Measurements from ENCODE around the gene DSCAML1. TPM values are rescaled to one million over a fixed set of nuclear protein-coding genes. Genes with fewer than 3 reads are reported as not detected.

DSCAML1 gene
- total RNA-seq, 1 donor from 2014 or later = 8.0 TPM

GRCh38 chr11:117444711-117445658, 352.0 kb downstream of the DSCAML1 start:
- DNase-seq (ENCODE audit: low spot score) = no peak

- DNase-seq (ENCODE audit: low spot score) = no peak
Measured at GRCh38 chr11:117444256-117444655, 352.8 kb downstream of the DSCAML1 start.

GRCh38 chr11:117443266-117444186, 353.5 kb downstream of the DSCAML1 start:
- peak; percentile 40 for DNase-seq (ENCODE audit: low spot score)

- DNase-seq (ENCODE audit: low spot score) = no peak
Measured at GRCh38 chr11:117442869-117443239, 354.2 kb downstream of the DSCAML1 start.

GRCh38 chr11:117442049-117442868, 354.8 kb downstream of the DSCAML1 start:
- DNase-seq (ENCODE audit: low spot score) = no peak

- no peak for DNase-seq (ENCODE audit: low spot score)
Measured at GRCh38 chr11:117441146-117441975, 355.7 kb downstream of the DSCAML1 start.

GRCh38 chr11:117440258-117440657, 356.8 kb downstream of the DSCAML1 start:
- DNase-seq (ENCODE audit: low spot score) = no peak

- no peak for DNase-seq (ENCODE audit: low spot score)
Measured at GRCh38 chr11:117439256-117439655, 357.8 kb downstream of the DSCAML1 start.

GRCh38 chr11:117438371-117439000, 358.5 kb downstream of the DSCAML1 start:
- DNase-seq (ENCODE audit: low spot score) = no peak

- no peak for DNase-seq (ENCODE audit: low spot score)
Measured at GRCh38 chr11:117437791-117438130, 359.3 kb downstream of the DSCAML1 start.

GRCh38 chr11:117437041-117437790, 359.8 kb downstream of the DSCAML1 start:
- DNase-seq (ENCODE audit: low spot score) = no peak

GRCh38 chr11:117435326-117435725, 361.7 kb downstream of the DSCAML1 start:
- no peak for DNase-seq (ENCODE audit: low spot score)

- no peak for DNase-seq (ENCODE audit: low spot score)
Measured at GRCh38 chr11:117434481-117434880, 362.5 kb downstream of the DSCAML1 start.

- DNase-seq (ENCODE audit: low spot score) = no peak
Measured at GRCh38 chr11:117433717-117434116, 363.3 kb downstream of the DSCAML1 start.

GRCh38 chr11:117431436-117431835, 365.6 kb downstream of the DSCAML1 start:
- no peak for DNase-seq (ENCODE audit: low spot score)

GRCh38 chr11:117430293-117430955, 366.6 kb downstream of the DSCAML1 start:
- no peak for DNase-seq (ENCODE audit: low spot score)

- no peak for DNase-seq (ENCODE audit: low spot score)
Measured at GRCh38 chr11:117428856-117429229, 368.2 kb downstream of the DSCAML1 start.

- no peak for DNase-seq (ENCODE audit: low spot score)
Measured at GRCh38 chr11:117428186-117428855, 368.7 kb downstream of the DSCAML1 start.
